GM12878 (cell line): ENCODE measurements around the gene ENTPD6. TPM values are rescaled to one million over a fixed set of nuclear protein-coding genes. Genes with fewer than 3 reads are reported as not detected.

ENCODE experiments used
- ATAC-seq: fragments of 200-7000 bp; cut with Tn5 transposase; 3 replicates; pipeline ENCODE4 v1.9.1; 2020; ENCODE audit warnings: mild to moderate bottlenecking, moderate library complexity
- BruUV-seq: library from RNA; stranded (reverse); fragments of 400-500 nt; replicated peaks from 2 replicates; lab custom pipeline; 2021; lab: Mats Ljungman, UMichigan
- CTCF ChIA-PET: fragments of 300-600 bp; sonication (Branson Sonifier 250); formaldehyde crosslinking; extraction: SDS; loops from one replicate; lab custom pipeline; 2021; ENCODE audit warnings: inconsistent platforms; lab: Yijun Ruan, JAX
- POLR2A ChIA-PET: fragments of 350-600 bp; formaldehyde crosslinking; extraction: SDS; loops from one replicate; lab custom pipeline; 2021; ENCODE audit warnings: inconsistent platforms; lab: Charles Lee
- RAD21 ChIA-PET: fragments of 300-600 bp; sonication (Branson Sonifier 250); formaldehyde crosslinking; loops from one replicate; lab custom pipeline; 2023; ENCODE audit warnings: antibody characterized with exemption; ENCODE audit not compliant: unreplicated experiment; lab: Charles Lee
- SMC1A ChIA-PET: fragments of 300-600 bp; sonication (Branson Sonifier 250); formaldehyde crosslinking; loops from one replicate; lab custom pipeline; 2023; ENCODE audit not compliant: unreplicated experiment, uncharacterized antibody; lab: Charles Lee
- DNase-seq: peaks from one replicate; pipeline ENCODE4 v3.0.0-alpha.2; 2011; ENCODE audit warnings: low read depth, low spot score
- FAIRE-seq: peaks from 3 replicates; lab custom pipeline; 2011; peaks lifted over from hg19 to GRCh38; lab: Jason Lieb, UNC
- H2AFZ ChIP-seq: 2 replicates; pipeline ENCODE4 v1.6.0; 2011; ENCODE audit warnings: low read depth, low read length, control low read depth; ENCODE audit not compliant: control insufficient read depth
- H3K27ac ChIP-seq: 2 replicates; pipeline ENCODE4 v1.5.1; 2011; ENCODE audit warnings: control low read depth; ENCODE audit not compliant: control insufficient read depth, insufficient read depth
- H3K27me3 ChIP-seq, 2 experiments: replicated peaks in 1 of 2; 2 replicates each; pipeline versions ENCODE4 v1.6.0 to v1.6.1; 2011; ENCODE audit warnings: low read length in 1 of 2; ENCODE audit not compliant: control insufficient read depth in 2 of 2, insufficient read depth in 2 of 2
- H3K36me3 ChIP-seq, 2 experiments: 2 replicates each; pipeline ENCODE4 v1.5.1; 2011; ENCODE audit warnings: low read length in 1 of 2; ENCODE audit not compliant: control insufficient read depth in 2 of 2, insufficient read depth in 2 of 2
- H3K4me1 ChIP-seq: 2 replicates; pipeline ENCODE4 v1.6.1; 2011; ENCODE audit warnings: mild to moderate bottlenecking, low read length, moderate library complexity, mixed read lengths; ENCODE audit not compliant: control insufficient read depth, insufficient read depth
- H3K4me2 ChIP-seq: 2 replicates; pipeline ENCODE4 v1.6.0; 2011; ENCODE audit warnings: control low read depth; ENCODE audit not compliant: control insufficient read depth, insufficient read depth
- H3K4me3 ChIP-seq: fragments of 200-600 bp; sonication (generic); 2 replicates; pipeline ENCODE4 v1.5.1; 2016
- H3K79me2 ChIP-seq: 2 replicates; pipeline ENCODE4 v1.6.0; 2011; ENCODE audit warnings: low read length; ENCODE audit not compliant: control insufficient read depth, insufficient read depth
- H3K9ac ChIP-seq: 2 replicates; pipeline ENCODE4 v1.8.0; 2011; ENCODE audit warnings: low read length, control low read depth, mixed read lengths; ENCODE audit not compliant: control insufficient read depth, insufficient read depth
- H3K9me3 ChIP-seq: replicated peaks from 3 replicates; pipeline ENCODE4 v1.5.1; 2011; ENCODE audit warnings: mild to moderate bottlenecking, low read length; ENCODE audit not compliant: control insufficient read depth, insufficient read depth
- H4K20me1 ChIP-seq: 2 replicates; pipeline ENCODE4 v1.6.0; 2011; ENCODE audit not compliant: control insufficient read depth, insufficient read depth
- DPF2 ChIP-seq: fragments of 450-650 bp; IDR thresholded peaks from 2 replicates; pipeline ENCODE4 v1.6.1; 2017; ENCODE audit warnings: mild to moderate bottlenecking
- E4F1 ChIP-seq: fragments of 450-650 bp; IDR thresholded peaks from 2 replicates; pipeline ENCODE4 v1.6.1; 2018; ENCODE audit warnings: borderline replicate concordance, mild to moderate bottlenecking; ENCODE audit not compliant: partially characterized antibody
- ETV6 ChIP-seq, 2 experiments: fragments of 450-650 bp in 1 of 2; IDR thresholded peaks in 1 of 2; conservative IDR thresholded peaks in 1 of 2; 2 replicates each; pipeline ENCODE4 v1.6.1; 2014; ENCODE audit warnings: antibody characterized with exemption in 1 of 2, borderline replicate concordance in 1 of 2, low read depth in 1 of 2, mild to moderate bottlenecking in 1 of 2, moderate library complexity in 1 of 2
- EZH2 ChIP-seq: IDR thresholded peaks from 2 replicates; pipeline ENCODE4 v1.6.1; 2012; ENCODE audit warnings: low read depth, mild to moderate bottlenecking, control low read depth, inconsistent platforms, low read length, borderline replicate concordance; ENCODE audit not compliant: control insufficient read depth
- FOXK2 ChIP-seq: fragments of 450-650 bp; IDR thresholded peaks from 2 replicates; pipeline ENCODE4 v1.6.1; 2017; ENCODE audit warnings: mild to moderate bottlenecking, moderate library complexity
- FOXM1 ChIP-seq: IDR thresholded peaks from 2 replicates; pipeline ENCODE4 v1.6.1; 2012; ENCODE audit warnings: low read depth, mild to moderate bottlenecking, inconsistent platforms, low read length, moderate library complexity
- LARP7 ChIP-seq: fragments of 450-650 bp; IDR thresholded peaks from 2 replicates; pipeline ENCODE4 v1.6.1; 2017; ENCODE audit warnings: mild to moderate bottlenecking
- MXI1 ChIP-seq: fragments of 150-350 bp; IDR thresholded peaks from 2 replicates; pipeline ENCODE4 v1.6.1; 2011; ENCODE audit warnings: low read depth, mild to moderate bottlenecking, inconsistent platforms, low read length, improper control_type of control experiment
- RAD51 ChIP-seq: fragments of 450-650 bp; IDR thresholded peaks from 2 replicates; pipeline ENCODE4 v1.6.1; 2016; ENCODE audit warnings: moderate library complexity, mild to moderate bottlenecking, inconsistent platforms
- RB1 ChIP-seq: fragments of 450-650 bp; formaldehyde crosslinking; IDR thresholded peaks from 2 replicates; pipeline ENCODE4 v1.6.1; 2017; ENCODE audit warnings: mild to moderate bottlenecking, borderline replicate concordance
- SMAD1 ChIP-seq: fragments of 450-650 bp; IDR thresholded peaks from 2 replicates; pipeline ENCODE4 v1.6.1; 2018; ENCODE audit warnings: mild to moderate bottlenecking, low read depth; ENCODE audit not compliant: partially characterized antibody
- SREBF2 ChIP-seq: IDR thresholded peaks from 2 replicates; pipeline ENCODE4 v1.6.1; 2012; ENCODE audit warnings: mild to moderate bottlenecking, low read length
- TARDBP ChIP-seq: IDR thresholded peaks from 2 replicates; pipeline ENCODE4 v1.6.1; 2016; ENCODE audit warnings: borderline replicate concordance
- ZBTB4 ChIP-seq: fragments of 450-650 bp; formaldehyde crosslinking; IDR thresholded peaks from 2 replicates; pipeline ENCODE4 v1.4.0; 2022; ENCODE audit warnings: mild to moderate bottlenecking, moderate library complexity
- ZBTB40 ChIP-seq: fragments of 450-650 bp; IDR thresholded peaks from 2 replicates; pipeline ENCODE4 v1.6.1; 2016; ENCODE audit warnings: mild to moderate bottlenecking, moderate library complexity, borderline replicate concordance
- WGBS: methylation state at CpG from one replicate; pipeline ENCODE4 v1.1.6; 2016; ENCODE audit warnings: low lambda C conversion rate; ENCODE audit not compliant: insufficient replicate concordance, insufficient coverage; ENCODE audit errors: missing lambda C conversion rate; 5-methylcytosine and 5-hydroxymethylcytosine counted together
- in situ Hi-C: fragments of 300-500 bp; cut with MboI; formaldehyde crosslinking; loops from 9 replicates; pipeline ENCODE4 v1.14.3; 2018; ENCODE audit warnings: mixed read lengths
- intact Hi-C: fragments of 100-400 bp; cut with micrococcal nuclease; formaldehyde crosslinking; loops from one replicate; pipeline ENCODE4 v1.14.2; 2022; ENCODE audit not compliant: unreplicated experiment
- polyA plus RNA-seq, 11 experiments: library from polyadenylated mRNA; depleted of rRNA in 4 of 11; unstranded in 6 of 11; stranded (reverse) in 5 of 11; fragments of >200 nt; fragmentation: Nextera tagmentation in 4 of 11; fragmentation: Illumina TruSeq in 1 of 11; extraction: Ambion mirVana in 4 of 11; extraction: Trizol in 1 of 11; gene quantifications; 1 replicate in 1 of 11; 2 replicates in 10 of 11; pipeline versions ENCODE4 v1.2.1 to v1.2.3, GENCODE V29; 2011 to 2016; ENCODE audit warnings: inconsistent platforms in 2 of 11, missing spikeins in 2 of 11, low read depth in 1 of 11
- total RNA-seq, 4 experiments: library from RNA; depleted of rRNA in 3 of 4; stranded (reverse); fragments of >200 nt in 3 of 4; fragmentation: Illumina TruSeq in 1 of 4; extraction: Trizol in 1 of 4; gene quantifications; 2 replicates each; pipeline versions ENCODE4 v1.2.1 to v1.2.3, GENCODE V29; 2013 to 2021

The ENTPD6 gene
- total and polyA plus RNA-seq, 10 of the 15 experiments (the other 5 are each of a cell fraction or from before 2014, with no cell fraction given) = 0.53 to 45.4 (median 31.1) TPM

GRCh38 chr20:25173321-25173720, 22.2 kb upstream of the ENTPD6 start:
- Histone ChIP-seq H3K36me3 (no peaks in the 10 kb centered on the region), H3K9ac (no peak overlapping the region), H3K27me3 (no peaks in the 10 kb centered on the region), H2AFZ (no peak overlapping the region), H3K4me2 (no peak overlapping the region), H4K20me1 (no peaks in the 10 kb centered on the region), H3K79me2 (no peaks in the 10 kb centered on the region), H3K4me3 (no peak overlapping the region), H3K9me3 (no peaks in the 10 kb centered on the region)
- ChIA-PET RAD21 (no interaction called here), POLR2A (no interaction called here), SMC1A (interaction anchor here (3.6 kb wide), 1 partner anchor 179 kb away, joined by 10 read pairs; no protein-coding TSS in a partner anchor)
- no peak for FAIRE-seq
- no peak for ATAC-seq
- in situ Hi-C loops = loop anchor here (10.0 kb wide), 1 partner anchor 109 kb away; no protein-coding TSS in a partner anchor
- intact Hi-C loops = no loop called here
- TF ChIP-seq SMAD1 (no peak), ZBTB40 (no peak), DPF2 (no peak), FOXM1 (no peak), RB1 (no peak), LARP7 (no peak), RAD51 (no peak), SREBF2 (no peak), E4F1 (no peak), TARDBP (no peak), EZH2 (no peak), MXI1 (no peak), ZBTB4 (no peak), FOXK2 (no peak), ETV6 (conservative IDR thresholded peaks at IDR 0.05 in 1 of 2, IDR thresholded peaks at IDR 0.05 in 1 of 2; ENCODE audit: borderline replicate concordance in 1 of 2, low read depth in 1 of 2) (no peak)
- TF ChIP-seq, all 136 proteins: peak for 0
- Histone ChIP-seq H3K27ac (no peak overlapping the region), H3K4me1 (no peaks in the 10 kb centered on the region)
- no peak for DNase-seq
- no TSS peak for BruUV-seq
- 13% methylated on average over 2 of the region's 2 CpGs for WGBS
- CTCF ChIA-PET = interaction anchor here (0.6 to 1.0 kb wide), 3 partner anchors 22 to 84 kb away, joined by 3 to 5 read pairs (median 4); partner anchors contain the start of gene ENTPD6
